A673 (cell line): ENCODE data around the gene KIF5C. TPM values are rescaled to one million over a fixed set of nuclear protein-coding genes. Genes with fewer than 3 reads are reported as not detected.

Source experiments
- BruUV-seq: library from RNA; stranded (reverse); fragments of 400-500 nt; replicated peaks from 2 replicates; lab custom pipeline; 2021; lab: Mats Ljungman, UMichigan
- CTCF ChIA-PET: fragments of 300-600 bp; sonication (Branson Sonifier 250); formaldehyde crosslinking; loops from one replicate; lab custom pipeline; 2022; ENCODE audit warnings: antibody characterized with exemption; lab: Charles Lee
- POLR2A ChIA-PET: fragments of 300-600 bp; sonication (Branson Sonifier 250); formaldehyde crosslinking; loops from one replicate; lab custom pipeline; 2022; ENCODE audit warnings: antibody characterized with exemption; ENCODE audit not compliant: low non-redundant PET; lab: Charles Lee
- DNase-seq: peaks from one replicate; pipeline ENCODE4 v3.0.0-alpha.2; 2015; ENCODE audit warnings: low spot score
- H3K27ac ChIP-seq: fragments of 200-600 bp; sonication (generic); 2 replicates; pipeline ENCODE4 v1.5.1; 2016; ENCODE audit warnings: mixed run types, low read depth, mild to moderate bottlenecking, mixed read lengths, antibody characterized with exemption, low read length; ENCODE audit not compliant: poor library complexity, severe bottlenecking
- H3K27me3 ChIP-seq: fragments of 200-600 bp; sonication (generic); replicated peaks from 2 replicates; pipeline ENCODE4 v1.6.1; 2017; ENCODE audit warnings: mixed run types, low read depth, mild to moderate bottlenecking, mixed read lengths, antibody characterized with exemption, low read length; ENCODE audit not compliant: insufficient read depth, poor library complexity
- H3K36me3 ChIP-seq: fragments of 200-600 bp; sonication (generic); 2 replicates; pipeline ENCODE4 v1.6.1; 2016; ENCODE audit warnings: mixed run types, mild to moderate bottlenecking, mixed read lengths, antibody characterized with exemption, low read length; ENCODE audit not compliant: insufficient read depth, poor library complexity, severe bottlenecking
- H3K4me1 ChIP-seq: fragments of 200-600 bp; sonication (generic); 2 replicates; pipeline ENCODE4 v1.6.1; 2017; ENCODE audit warnings: mixed run types, mild to moderate bottlenecking, mixed read lengths, antibody characterized with exemption, low read length; ENCODE audit not compliant: insufficient read depth, poor library complexity, severe bottlenecking
- H3K4me3 ChIP-seq: fragments of 200-600 bp; sonication (generic); 2 replicates; pipeline ENCODE4 v1.5.1; 2016; ENCODE audit warnings: low read depth, mixed run types, mild to moderate bottlenecking, mixed read lengths, low read length; ENCODE audit not compliant: poor library complexity, severe bottlenecking
- H3K9me3 ChIP-seq: fragments of 200-600 bp; sonication (generic); 2 replicates; pipeline ENCODE4 v1.6.1; 2016; ENCODE audit warnings: mixed run types, low read depth, mild to moderate bottlenecking, mixed read lengths, antibody characterized with exemption, low read length; ENCODE audit not compliant: poor library complexity, severe bottlenecking
- EZH2 ChIP-seq: fragments of 200-600 bp; sonication (generic); IDR thresholded peaks from 2 replicates; pipeline ENCODE4 v1.6.1; 2017; ENCODE audit warnings: borderline replicate concordance, low read depth, mild to moderate bottlenecking, mixed read lengths, antibody characterized with exemption, low read length; ENCODE audit not compliant: poor library complexity, severe bottlenecking
- intact Hi-C: fragments of 100-400 bp; cut with micrococcal nuclease; formaldehyde crosslinking; loops from one replicate; pipeline ENCODE4 v1.10.0; 2022; ENCODE audit not compliant: unreplicated experiment
- total RNA-seq: library from RNA; stranded (reverse); gene quantifications from 2 replicates; pipeline ENCODE4 v1.2.3, GENCODE V29; 2021
- TF ChIP-seq, protein P1 (sequence below): fragments of 300-800, 200-600 bp; sonication (generic); conservative IDR thresholded peaks from 2 replicates; pipeline ENCODE4 v1.5.1; 2017; ENCODE audit warnings: low read depth, mild to moderate bottlenecking, antibody characterized with exemption, low read length, moderate library complexity, mixed read lengths

Gene KIF5C
- total RNA-seq, 1 experiment from 2014 or later, result 0.58 TPM

DNA sequence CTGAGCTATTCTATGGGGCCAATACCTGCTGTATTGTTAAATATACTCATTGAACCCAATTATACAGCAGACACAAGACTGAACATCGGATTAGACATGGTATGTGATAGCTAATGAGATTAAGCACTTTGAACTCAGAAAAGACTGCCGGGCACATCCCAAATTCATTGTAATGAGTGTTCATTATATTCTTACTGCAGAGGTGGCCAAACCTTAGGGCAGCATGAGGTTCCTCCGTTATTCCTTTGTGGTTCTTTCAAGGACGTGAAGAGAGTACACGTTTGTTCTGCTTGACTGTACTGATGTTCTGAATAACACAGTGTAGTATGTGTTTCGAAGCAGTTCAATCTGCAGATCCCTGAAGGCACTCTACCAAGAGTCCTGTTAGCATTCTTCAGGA is 78.4 kb downstream of the KIF5C start:
- no TSS peak for BruUV-seq
- ChIA-PET POLR2A (interaction anchor here (0.6 kb wide), 1 partner anchor 14 kb away, joined by 5 read pairs; no protein-coding TSS in a partner anchor), CTCF (no interaction called here)
- intact Hi-C loops, result no loop called here
- Histone ChIP-seq H3K27me3 (peaks cover 3% of the 10 kb centered on the region), H3K27ac (no peak overlapping the region), H3K9me3 (no peaks in the 10 kb centered on the region), H3K4me3 (no peak overlapping the region), H3K36me3 (no peaks in the 10 kb centered on the region), H3K4me1 (no peaks in the 10 kb centered on the region)
- DNase-seq, result peak; percentile 13
- TF ChIP-seq, protein P1, sequence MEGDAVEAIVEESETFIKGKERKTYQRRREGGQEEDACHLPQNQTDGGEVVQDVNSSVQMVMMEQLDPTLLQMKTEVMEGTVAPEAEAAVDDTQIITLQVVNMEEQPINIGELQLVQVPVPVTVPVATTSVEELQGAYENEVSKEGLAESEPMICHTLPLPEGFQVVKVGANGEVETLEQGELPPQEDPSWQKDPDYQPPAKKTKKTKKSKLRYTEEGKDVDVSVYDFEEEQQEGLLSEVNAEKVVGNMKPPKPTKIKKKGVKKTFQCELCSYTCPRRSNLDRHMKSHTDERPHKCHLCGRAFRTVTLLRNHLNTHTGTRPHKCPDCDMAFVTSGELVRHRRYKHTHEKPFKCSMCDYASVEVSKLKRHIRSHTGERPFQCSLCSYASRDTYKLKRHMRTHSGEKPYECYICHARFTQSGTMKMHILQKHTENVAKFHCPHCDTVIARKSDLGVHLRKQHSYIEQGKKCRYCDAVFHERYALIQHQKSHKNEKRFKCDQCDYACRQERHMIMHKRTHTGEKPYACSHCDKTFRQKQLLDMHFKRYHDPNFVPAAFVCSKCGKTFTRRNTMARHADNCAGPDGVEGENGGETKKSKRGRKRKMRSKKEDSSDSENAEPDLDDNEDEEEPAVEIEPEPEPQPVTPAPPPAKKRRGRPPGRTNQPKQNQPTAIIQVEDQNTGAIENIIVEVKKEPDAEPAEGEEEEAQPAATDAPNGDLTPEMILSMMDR, result no peak
- TF ChIP-seq EZH2, result no peak

DNA sequence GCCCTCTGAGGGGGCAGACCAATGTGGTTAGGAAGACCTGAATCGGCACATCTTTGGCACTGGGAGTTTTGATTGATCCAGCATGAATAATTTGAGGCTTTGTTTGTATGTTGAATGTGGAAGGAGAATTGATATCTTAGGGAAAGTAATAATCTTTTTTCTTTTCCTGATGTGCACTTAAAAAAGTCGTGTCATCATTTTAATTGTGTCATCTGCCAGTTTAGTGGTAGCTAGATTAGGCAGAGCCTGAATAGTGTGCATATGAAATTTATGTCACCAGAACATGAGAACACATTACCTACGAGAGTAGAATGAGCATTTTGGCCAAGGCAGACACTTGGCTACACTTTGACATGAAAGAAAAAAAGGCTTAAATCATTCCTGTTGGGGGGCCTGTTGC is 79.5 kb downstream of the KIF5C start:
- Histone ChIP-seq H3K4me1 (no peaks in the 10 kb centered on the region), H3K27me3 (peaks cover 3% of the 10 kb centered on the region), H3K4me3 (no peak overlapping the region), H3K9me3 (no peaks in the 10 kb centered on the region), H3K27ac (no peak overlapping the region), H3K36me3 (no peaks in the 10 kb centered on the region)
- ChIA-PET POLR2A (no interaction called here), CTCF (no interaction called here)
- no TSS peak for BruUV-seq
- DNase-seq, result no peak
- intact Hi-C loops, result no loop called here
- TF ChIP-seq, protein P1, result no peak
- TF ChIP-seq EZH2, result no peak

DNA sequence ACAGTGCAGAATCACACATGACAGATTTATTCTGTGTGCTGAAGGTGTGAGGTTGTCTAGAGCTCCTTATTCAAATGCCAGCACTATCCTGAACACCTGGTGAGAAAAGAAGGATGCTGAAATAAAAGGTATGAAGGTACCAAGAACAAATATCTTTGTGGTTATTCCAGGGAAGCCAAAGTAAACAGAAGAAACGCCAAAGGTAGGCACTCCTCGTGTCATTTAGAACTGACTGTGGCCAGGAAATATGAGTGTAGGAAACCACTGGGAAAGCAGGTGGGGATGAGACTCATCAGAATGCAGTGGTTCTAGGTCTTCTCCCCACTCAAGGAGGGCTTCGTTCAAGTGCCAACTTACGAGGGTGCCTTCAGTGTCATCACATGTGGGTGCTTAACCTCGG is 80.8 kb downstream of the KIF5C start:
- no peak overlapping the region for H3K27ac ChIP-seq
- ChIA-PET CTCF (no interaction called here), POLR2A (no interaction called here)
- no peak for DNase-seq
- H3K27me3 ChIP-seq, result peaks cover 3% of the 10 kb centered on the region
- H3K9me3 ChIP-seq, result no peaks in the 10 kb centered on the region
- TF ChIP-seq, protein P1, result no peak
- H3K4me3 ChIP-seq, result no peak overlapping the region
- intact Hi-C loops, result no loop called here
- H3K36me3 ChIP-seq, result no peaks in the 10 kb centered on the region
- no TSS peak for BruUV-seq
- H3K4me1 ChIP-seq, result no peaks in the 10 kb centered on the region
